ENCODE results near the gene ZNF598. TPM values are rescaled to one million over a fixed set of nuclear protein-coding genes. Genes with fewer than 3 reads are reported as not detected.

The ZNF598 gene
- total and polyA plus RNA-seq, 2 of the 13 experiments (the other 11 are each of a cell fraction or from before 2014, with no cell fraction given) = 13.5 to 14.2 TPM

GRCh38 chr16:2039274-2040031 lies 29.8 kb upstream of the ZNF598 start (continued):
- TF ChIP-seq ELF4 (CRISPR knock-in tag; IDR thresholded peaks at IDR 0.05; ENCODE audit: borderline replicate concordance) (0 out of 2 replicates have a peak, but pooled peaks have one; percentile 42), TAF1 (CRISPR knock-in tag; IDR thresholded peaks at IDR 0.05) (no peak), ZNF138 (CRISPR knock-in tag; IDR thresholded peaks at IDR 0.05; ENCODE audit: low read depth) (no peak), NR1H2 (CRISPR knock-in tag; IDR thresholded peaks at IDR 0.05; ENCODE audit: borderline replicate concordance, low read depth) (no peak), FLYWCH1 (CRISPR knock-in tag; IDR thresholded peaks at IDR 0.05) (no peak), TMF1 (CRISPR knock-in tag; IDR thresholded peaks at IDR 0.05; ENCODE audit: low read depth) (no peak), PHF20 (CRISPR knock-in tag; IDR thresholded peaks at IDR 0.05) (no peak), ZFP36L2 (CRISPR knock-in tag; IDR thresholded peaks at IDR 0.05) (no peak), ESRRA (CRISPR knock-in tag; IDR thresholded peaks at IDR 0.05; ENCODE audit: low read depth) (peak; percentile 98), ZNF615 (CRISPR knock-in tag; IDR thresholded peaks at IDR 0.05; ENCODE audit: borderline replicate concordance) (no peak), FOXA3 (CRISPR knock-in tag; IDR thresholded peaks at IDR 0.05) (peak; percentile 80), SALL2 (CRISPR knock-in tag; IDR thresholded peaks at IDR 0.05) (no peak), ZNF841 (CRISPR knock-in tag; IDR thresholded peaks at IDR 0.05; ENCODE audit: borderline replicate concordance) (no peak), MTA3 (CRISPR knock-in tag; IDR thresholded peaks at IDR 0.05) (no peak), ZNF12 (CRISPR knock-in tag; IDR thresholded peaks at IDR 0.05) (no peak), NCOR1 (IDR thresholded peaks at IDR 0.05; ENCODE audit: borderline replicate concordance, low read length) (peak; percentile 49; the same call in 1 of the 2 replicates), ZBTB38 (CRISPR knock-in tag; IDR thresholded peaks at IDR 0.05) (peak; percentile 24), MED1 (CRISPR knock-in tag; IDR thresholded peaks at IDR 0.05) (peak; percentile 74), ATF7 (IDR thresholded peaks at IDR 0.05) (no peak), ATF7 (CRISPR knock-in tag; IDR thresholded peaks at IDR 0.05) (no peak; the same call in 1 of the 2 replicates), ZNF607 (CRISPR knock-in tag; IDR thresholded peaks at IDR 0.05; ENCODE audit: borderline replicate concordance) (peak; percentile 68), MAFG (CRISPR knock-in tag; IDR thresholded peaks at IDR 0.05) (no peak), ZNF776 (CRISPR knock-in tag; IDR thresholded peaks at IDR 0.05) (no peak; the same call in 1 of the 2 replicates)
- TF ChIP-seq, protein P1, sequence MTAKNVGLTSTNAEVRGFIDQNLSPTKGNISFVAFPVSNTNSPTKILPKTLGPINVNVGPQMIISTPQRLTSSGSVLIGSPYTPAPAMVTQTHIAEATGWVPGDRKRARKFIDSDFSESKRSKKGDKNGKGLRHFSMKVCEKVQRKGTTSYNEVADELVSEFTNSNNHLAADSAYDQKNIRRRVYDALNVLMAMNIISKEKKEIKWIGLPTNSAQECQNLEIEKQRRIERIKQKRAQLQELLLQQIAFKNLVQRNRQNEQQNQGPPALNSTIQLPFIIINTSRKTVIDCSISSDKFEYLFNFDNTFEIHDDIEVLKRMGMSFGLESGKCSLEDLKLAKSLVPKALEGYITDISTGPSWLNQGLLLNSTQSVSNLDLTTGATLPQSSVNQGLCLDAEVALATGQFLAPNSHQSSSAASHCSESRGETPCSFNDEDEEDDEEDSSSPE (CRISPR knock-in tag; IDR thresholded peaks at IDR 0.05) = 0 out of 2 replicates have a peak, but pooled peaks have one; percentile 29
- TF ChIP-seq, protein P2, sequence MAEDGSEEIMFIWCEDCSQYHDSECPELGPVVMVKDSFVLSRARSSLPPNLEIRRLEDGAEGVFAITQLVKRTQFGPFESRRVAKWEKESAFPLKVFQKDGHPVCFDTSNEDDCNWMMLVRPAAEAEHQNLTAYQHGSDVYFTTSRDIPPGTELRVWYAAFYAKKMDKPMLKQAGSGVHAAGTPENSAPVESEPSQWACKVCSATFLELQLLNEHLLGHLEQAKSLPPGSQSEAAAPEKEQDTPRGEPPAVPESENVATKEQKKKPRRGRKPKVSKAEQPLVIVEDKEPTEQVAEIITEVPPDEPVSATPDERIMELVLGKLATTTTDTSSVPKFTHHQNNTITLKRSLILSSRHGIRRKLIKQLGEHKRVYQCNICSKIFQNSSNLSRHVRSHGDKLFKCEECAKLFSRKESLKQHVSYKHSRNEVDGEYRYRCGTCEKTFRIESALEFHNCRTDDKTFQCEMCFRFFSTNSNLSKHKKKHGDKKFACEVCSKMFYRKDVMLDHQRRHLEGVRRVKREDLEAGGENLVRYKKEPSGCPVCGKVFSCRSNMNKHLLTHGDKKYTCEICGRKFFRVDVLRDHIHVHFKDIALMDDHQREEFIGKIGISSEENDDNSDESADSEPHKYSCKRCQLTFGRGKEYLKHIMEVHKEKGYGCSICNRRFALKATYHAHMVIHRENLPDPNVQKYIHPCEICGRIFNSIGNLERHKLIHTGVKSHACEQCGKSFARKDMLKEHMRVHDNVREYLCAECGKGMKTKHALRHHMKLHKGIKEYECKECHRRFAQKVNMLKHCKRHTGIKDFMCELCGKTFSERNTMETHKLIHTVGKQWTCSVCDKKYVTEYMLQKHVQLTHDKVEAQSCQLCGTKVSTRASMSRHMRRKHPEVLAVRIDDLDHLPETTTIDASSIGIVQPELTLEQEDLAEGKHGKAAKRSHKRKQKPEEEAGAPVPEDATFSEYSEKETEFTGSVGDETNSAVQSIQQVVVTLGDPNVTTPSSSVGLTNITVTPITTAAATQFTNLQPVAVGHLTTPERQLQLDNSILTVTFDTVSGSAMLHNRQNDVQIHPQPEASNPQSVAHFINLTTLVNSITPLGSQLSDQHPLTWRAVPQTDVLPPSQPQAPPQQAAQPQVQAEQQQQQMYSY (CRISPR knock-in tag; IDR thresholded peaks at IDR 0.05) = peak; percentile 70
- TF ChIP-seq, protein P3, sequence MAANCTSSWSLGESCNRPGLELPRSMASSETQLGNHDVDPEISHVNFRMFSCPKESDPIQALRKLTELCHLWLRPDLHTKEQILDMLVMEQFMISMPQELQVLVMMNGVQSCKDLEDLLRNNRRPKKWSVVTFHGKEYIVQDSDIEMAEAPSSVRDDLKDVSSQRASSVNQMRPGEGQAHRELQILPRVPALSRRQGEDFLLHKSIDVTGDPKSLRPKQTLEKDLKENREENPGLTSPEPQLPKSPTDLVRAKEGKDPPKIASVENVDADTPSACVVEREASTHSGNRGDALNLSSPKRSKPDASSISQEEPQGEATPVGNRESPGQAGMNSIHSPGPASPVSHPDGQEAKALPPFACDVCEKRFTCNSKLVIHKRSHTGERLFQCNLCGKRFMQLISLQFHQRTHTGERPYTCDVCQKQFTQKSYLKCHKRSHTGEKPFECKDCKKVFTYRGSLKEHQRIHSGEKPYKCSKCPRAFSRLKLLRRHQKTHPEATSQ (CRISPR knock-in tag; IDR thresholded peaks at IDR 0.05; ENCODE audit: borderline replicate concordance) = peak; percentile 67; the same call in 1 of the 2 replicates

Data from HepG2 (cell line).